DMS53 (cell line): Measurements from ENCODE around the gene STRN3.
"Not testable (repeated sequence)": the region's sequence is repeated elsewhere in the genome, so short reads cannot be mapped to it uniquely, and the experiment has no call there.

Source experiments
- DNase-seq: peaks from one replicate; lab custom pipeline; 2025; lab: John Stamatoyannopoulos, UW

Gene STRN3, protein sequence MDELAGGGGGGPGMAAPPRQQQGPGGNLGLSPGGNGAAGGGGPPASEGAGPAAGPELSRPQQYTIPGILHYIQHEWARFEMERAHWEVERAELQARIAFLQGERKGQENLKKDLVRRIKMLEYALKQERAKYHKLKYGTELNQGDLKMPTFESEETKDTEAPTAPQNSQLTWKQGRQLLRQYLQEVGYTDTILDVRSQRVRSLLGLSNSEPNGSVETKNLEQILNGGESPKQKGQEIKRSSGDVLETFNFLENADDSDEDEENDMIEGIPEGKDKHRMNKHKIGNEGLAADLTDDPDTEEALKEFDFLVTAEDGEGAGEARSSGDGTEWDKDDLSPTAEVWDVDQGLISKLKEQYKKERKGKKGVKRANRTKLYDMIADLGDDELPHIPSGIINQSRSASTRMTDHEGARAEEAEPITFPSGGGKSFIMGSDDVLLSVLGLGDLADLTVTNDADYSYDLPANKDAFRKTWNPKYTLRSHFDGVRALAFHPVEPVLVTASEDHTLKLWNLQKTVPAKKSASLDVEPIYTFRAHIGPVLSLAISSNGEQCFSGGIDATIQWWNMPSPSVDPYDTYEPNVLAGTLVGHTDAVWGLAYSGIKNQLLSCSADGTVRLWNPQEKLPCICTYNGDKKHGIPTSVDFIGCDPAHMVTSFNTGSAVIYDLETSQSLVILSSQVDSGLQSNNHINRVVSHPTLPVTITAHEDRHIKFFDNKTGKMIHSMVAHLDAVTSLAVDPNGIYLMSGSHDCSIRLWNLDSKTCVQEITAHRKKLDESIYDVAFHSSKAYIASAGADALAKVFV

DNA sequence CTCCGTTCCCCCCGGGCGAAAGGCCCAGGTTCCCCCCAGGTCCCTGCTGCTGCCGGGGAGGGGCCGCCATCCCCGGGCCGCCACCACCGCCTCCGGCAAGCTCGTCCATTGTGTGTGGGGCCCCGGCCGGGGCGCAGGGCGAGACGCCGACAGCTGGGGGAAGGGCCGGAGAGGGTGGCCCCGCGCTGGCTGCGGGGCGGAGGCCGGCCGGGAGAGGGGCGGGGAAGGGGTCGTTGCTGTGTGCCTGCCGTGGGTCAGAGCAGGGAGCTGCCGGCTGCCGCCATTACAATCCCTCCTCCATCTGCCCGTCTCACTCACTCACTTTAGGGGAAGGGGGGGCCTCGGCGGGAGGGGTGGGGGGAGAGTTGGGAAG is at the start of gene STRN3:
Gene STRN3 (minus strand): TSS at position 303 of the 373 bp plus-strand sequence. CDS start 194 bp downstream, at position 109.
- no peak for DNase-seq

DNA sequence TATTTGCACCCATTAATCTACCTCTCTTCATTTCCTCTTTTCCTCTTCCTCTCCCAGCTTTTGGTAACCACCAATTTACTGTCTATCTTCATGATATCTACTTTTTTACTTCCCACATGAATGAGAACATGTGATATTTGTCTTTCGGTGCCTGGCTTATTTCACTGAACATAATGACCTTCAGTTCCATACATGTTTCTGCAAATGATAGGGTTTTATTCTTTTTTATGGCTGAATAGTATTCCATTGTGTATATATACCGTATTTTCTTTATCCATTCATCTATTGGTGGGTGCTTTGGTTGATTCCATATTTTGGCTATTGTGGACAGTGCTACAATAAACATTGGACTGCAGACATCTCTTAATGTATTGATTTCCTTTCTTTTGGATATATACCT is 49.0 kb upstream of the STRN3 start:
- no peak for DNase-seq

DNA sequence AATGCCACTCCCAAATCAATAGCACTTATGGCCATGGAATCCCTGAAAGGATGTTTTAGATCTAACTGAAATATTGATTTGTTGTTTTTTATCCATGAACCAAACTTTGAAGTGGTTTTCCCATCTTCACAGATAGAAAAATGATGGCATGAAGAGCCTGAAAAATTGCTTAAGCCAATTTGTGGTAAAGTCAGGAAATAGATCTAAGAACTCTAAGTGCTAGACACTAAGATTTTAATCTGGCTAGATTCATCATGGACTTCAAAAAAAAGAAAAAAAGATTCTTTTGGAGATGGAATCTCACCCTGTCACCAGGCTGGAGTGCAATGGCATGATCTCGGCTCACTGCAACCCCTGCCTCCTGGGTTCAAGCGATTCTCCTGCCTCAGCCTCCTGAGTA is 45.0 kb upstream of the STRN3 start:
- DNase-seq = no peak

DNA sequence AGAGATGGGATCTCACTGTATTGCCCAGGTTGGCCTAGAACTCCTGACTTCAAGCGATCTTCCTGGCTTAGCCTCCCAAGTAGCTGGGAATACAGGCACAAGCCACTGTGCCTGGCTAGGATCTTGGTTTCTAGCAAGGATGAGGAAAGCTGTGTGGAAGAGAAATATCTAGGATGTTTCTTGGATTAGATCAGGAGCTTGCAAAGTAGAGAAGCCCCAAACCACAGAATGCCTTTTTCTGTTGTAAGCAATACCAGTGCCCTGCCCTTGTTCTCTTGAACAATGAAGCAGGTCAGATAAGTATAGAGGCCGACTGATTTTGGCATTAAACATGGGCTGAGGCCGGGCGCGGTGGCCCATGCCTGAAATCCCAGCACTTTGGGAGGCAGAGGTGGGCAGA is 44.3 kb upstream of the STRN3 start:
- DNase-seq = no peak

DNA sequence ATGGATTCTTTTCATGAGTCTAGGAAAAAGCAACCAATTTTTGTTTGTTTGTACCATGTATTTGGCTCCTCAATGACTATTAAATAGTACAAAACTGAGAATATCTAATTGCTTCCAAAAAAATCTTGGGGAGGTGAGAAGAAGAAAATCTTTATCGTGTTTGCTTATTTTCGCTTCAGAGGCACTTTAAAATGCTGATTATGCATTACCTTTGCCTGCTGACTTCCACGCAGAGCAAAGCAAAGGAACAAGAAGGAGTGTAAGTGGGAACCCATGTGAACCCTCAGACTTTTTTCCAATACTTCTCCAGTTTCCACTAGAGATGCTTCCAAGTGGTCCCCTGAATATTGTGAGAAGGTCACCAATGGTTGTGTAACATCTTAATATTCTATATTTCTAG is 43.2 kb upstream of the STRN3 start:
- no peak for DNase-seq

DNA sequence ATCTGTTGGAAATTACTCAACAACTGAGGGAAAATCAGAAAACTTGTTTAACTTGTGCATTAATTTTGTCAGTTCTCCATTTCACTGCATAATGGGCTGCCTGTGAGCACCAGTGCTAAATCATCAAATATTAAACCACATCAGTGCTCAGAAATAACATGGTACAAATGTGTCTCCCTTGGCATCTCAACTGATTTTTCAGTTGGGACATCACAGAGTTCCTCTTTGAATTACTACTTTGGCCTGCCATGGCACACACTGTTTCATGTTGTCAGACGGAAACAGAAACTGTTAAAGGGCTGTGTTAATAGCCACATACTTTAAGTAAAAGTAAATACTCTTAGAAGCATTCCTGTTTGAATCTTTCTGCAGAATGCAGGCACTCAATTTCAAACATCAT is 42.1 kb upstream of the STRN3 start:
- no peak for DNase-seq

DNA sequence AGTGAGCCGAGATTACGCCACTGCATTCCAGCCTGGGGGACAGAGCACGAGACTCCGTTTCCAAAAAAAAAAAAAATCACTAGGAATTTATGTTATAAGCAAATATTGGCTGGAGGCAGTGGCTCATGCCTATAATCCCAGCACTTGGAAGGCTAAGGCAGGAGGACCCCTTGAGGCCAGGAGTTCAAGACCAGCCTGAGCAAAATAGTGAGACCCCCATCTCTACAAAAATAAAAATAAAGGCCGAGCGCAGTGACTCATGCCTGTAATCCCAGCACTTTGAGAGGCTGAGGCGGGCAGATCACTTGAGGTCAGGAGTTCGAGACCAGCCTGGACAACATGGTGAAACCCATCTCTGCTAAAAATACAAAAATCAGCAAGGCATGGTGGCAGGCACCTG is 36.7 kb upstream of the STRN3 start:
- DNase-seq = not testable (repeated sequence)

DNA sequence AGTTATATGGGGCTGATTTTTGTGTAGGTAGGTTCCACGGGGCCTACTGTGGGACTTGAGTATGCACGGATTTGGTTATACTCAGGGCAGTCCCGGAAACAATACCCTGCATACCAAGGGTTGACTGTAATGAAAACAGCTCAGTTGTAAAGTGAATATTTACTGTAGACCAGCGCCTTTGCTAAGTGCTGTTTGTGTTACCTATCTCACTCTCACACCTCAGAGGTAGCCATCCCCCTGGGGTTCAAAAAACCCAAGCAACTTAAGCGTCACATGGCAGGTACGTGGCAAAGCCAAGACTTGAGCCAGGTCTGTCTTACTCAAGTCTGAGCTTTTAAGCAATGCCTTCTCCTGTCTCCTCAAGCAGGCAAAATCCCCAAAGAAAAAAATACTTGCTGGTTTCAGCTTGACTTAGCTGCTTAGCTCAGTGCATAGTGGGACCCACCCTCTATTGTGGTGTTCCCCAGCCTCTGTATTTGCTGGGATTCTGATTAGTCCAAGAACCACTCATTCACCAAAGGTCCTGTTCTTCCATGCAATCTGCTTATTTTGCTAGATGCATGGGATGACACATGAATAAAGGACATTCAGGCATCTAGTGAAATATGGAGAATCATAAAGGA is 34.2 kb upstream of the STRN3 start:
- no peak for DNase-seq

DNA sequence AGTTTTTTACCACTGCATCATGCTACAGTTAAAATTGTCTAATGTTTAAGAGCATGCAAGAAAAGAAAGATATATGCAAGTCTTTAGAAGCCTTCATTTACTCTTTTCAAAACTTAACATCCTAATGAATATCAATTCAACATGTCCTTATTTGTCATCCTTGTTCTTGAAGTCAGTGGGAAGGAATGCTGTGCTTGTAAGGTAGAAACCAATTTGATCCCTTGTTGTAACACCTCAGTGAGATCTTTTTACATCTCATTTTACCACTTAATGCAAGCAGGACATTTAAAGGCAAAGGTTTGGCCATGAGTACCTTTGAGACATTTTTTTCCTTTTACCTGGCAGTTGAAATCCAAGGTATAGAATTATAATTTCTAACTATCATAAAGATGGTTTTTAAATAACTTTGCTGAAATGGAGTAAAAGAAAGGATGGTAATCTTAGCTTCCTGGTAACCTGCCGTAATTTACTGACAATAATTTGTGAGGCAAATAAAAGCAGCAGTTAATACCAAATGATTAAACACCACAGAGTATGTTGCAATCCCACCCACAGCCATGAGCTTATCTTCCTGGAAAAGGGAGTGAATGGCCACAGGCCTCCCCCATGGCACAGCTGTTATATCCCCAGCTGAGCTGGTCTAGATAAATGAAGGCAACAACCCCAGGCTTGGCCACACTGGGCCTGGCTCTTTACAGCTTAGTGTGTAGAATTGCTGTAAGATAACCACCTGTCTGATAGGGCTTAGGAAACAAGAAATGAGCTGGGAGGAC is 33.2 kb upstream of the STRN3 start:
- DNase-seq = no peak

DNA sequence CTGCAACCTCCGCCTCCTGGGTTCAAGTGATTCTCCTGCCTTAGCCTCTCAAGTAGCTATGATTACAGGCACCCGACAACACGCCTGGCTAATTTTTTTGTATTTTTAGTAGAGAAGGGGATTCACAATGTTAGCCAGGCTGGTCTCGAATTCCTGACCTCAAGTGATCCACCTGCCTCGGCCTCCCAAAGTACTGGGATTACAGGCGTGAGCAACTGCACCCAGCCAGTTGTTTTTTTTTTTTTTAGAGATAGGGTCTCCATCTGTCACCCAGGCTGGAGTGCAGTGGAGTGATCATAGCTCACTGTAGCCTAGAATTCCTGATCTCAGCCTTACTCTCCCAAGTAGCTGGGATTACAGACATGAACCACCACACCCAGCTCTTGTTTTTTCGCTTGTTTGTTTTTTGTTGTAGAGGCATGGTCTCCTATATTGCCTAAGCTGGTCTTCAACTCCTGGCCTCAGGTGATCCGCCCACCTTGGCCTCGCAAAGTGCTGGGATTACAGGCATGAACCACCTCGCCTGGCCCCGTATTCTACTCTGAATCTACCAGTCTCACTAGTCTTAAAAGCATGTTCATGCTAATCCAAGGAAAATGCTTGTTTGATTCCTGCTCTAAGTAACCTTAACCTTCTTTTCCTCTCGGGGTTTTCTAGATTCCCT is 31.7 kb upstream of the STRN3 start:
- no peak for DNase-seq

DNA sequence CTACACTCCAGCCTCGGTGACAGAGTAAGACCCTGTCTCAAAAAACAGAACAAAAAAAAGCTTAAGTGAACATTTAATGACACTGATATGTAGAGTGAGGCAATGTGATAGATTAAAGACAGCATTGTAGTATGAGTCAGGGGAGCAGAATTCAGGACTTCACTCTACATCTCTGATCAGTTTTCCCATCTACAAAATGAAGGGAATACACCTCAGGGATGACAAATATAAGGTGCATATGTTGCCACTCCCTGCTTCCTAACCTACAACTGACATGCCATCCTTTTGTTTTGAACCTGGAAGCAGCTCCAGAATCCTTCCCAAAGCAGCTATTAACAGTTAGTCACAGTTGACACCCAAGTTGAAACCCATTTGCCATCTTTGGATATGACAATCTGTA is 30.9 kb upstream of the STRN3 start:
- no peak for DNase-seq

DNA sequence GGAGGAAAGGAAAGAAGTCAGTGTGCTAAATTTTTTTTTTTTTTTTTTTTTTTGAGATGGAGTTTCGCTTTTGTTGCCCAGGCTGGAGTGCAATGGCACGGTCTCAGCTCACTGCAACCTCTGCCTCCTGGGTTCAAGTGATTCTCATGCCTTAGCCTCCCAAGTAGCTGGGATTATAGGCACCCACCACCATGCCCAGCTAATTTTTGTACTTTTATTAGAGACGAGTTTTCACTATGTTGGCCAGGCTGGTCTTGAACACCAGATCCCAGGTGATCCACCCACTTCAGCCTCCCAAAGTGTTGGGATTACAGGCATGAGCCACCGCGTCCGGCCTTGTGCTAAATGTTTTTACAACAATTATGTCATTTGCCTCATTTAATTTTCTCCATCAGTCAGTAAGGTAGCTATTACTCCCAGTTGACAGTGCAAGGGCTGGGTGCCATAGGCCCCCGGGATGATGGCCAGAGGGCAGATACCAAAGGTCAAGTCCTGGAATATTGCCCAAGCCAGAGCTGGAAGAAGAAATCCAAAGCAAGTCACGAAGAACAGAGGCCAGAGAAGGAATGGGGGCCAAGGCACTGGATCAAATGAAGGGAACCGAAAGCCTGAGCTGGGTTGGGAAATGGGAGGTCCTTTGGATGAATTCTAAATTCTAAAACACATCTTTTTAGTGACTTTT is 26.9 kb upstream of the STRN3 start:
- not testable (repeated sequence) for DNase-seq

DNA sequence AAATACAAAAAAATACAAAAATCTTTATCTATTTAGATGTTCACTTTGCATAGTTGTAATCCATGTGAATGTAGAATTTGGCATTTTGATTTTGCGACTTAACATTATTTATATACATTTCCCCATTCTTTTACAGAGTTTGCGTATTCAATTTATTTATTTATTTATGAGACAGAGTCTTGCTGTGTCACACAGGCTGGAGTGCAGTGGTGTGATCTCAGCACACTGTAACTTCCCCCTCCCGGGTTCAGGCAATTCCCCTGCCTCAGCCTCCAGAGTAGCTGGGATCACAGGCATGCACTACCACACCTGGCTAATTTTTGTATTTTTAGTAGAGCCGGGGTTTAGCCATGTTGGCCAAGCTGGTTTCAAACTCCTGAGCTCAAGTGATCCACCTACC is 25.3 kb upstream of the STRN3 start:
- no peak for DNase-seq

DNA sequence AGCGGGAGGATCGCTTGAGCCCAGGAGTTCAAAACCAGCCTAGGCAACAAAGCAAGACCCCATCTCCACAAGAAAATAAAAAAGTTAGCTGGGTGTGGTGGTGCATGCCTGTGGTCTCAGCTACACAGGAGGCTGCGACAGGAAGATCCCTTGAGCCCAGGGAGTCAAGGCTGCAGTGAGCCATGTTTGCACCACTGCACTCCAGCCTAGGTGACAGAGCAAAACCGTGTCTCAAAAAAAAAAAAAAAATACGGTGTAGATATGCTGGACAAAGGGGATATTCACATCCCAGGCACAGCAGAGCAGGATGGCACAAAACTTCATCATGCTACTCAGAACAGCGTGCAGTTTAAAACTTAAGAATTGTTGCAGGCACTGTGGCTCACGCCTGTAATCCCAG is 24.8 kb upstream of the STRN3 start:
- DNase-seq = no peak

DNA sequence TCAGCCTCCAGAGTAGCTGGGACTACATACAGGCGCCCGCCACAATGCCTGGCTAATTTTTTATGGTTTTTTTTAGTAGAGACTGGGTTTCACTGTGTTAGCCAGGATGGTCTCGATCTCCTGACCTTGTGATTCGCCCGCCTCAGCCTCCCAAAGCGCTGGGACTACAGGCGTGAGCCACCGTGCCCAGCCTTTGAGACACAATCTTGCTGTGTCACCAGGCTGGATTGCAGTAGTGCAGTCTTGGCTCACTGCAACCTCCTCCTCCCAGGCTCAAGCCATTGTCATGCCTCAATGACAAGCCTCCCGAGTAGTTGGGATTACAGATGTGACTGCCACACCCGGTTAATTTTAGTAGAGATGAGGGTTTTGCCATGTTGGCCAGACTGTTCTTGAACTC is 21.3 kb upstream of the STRN3 start:
- DNase-seq = no peak

DNA sequence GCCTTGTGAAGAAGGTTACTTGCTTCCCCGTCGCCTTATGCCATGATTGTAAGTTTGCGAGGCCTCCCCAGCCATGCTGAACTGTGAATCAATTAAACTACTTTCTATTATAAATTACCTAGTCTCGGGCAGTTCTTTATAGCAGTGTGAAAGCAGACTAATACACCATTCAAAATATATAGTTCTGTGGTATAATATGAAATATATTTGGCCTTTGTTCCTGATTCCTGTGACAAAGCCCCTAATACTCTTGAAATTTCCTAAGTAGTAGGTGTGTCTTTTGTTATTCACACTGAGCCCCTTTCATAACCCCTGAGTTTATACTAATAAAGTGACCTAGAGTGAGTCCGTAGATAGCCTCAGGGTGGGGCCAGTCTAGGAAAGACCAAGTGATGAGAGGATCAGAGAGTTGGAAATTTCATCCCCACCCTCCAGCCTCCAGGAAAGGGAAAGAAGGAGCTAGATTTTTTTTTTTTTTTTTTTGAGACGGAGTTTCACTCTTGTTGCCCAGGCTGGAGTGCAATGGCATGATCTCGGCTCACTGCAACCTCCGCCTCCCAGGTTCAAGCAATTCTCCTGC is 19.4 kb upstream of the STRN3 start:
- DNase-seq = no peak

DNA sequence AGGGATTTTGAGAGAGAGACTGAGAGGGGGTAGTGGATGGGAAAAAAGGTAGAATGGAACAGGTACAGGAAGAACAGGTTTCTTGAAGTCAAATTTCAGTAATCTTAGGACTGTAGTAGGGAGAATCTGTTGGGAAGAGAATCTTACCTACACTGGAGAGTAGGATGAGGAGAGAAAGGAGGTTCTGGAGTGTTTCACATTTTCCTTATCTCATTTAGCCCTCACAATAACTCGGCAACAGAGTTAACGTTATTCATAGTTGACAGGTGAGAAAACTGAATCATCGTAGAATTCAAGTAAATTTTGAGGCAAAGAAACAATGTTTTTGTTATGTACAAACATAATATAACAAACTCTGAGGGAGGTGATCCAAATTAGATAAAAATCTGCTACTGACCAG is 17.2 kb upstream of the STRN3 start:
- DNase-seq = no peak

DNA sequence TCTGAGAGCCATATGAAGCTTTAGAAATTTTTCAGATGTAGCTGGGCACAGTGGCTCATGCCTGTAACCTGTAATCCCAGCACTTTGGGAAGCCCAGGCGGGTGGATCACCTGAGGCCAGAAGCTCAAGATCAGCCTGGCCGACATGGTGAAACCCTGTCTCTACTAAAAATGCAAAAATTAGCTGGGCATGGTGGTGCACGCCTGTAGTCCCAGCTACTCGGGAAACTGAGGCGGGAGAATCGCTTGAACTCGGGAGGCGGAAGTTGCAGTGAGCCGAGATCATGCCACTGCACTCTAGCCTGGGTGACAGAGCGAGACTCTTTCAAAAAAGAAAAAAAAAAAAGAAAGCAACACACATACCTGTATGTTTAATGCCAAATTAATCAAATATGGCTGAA is 16.7 kb upstream of the STRN3 start:
- not testable (repeated sequence) for DNase-seq

DNA sequence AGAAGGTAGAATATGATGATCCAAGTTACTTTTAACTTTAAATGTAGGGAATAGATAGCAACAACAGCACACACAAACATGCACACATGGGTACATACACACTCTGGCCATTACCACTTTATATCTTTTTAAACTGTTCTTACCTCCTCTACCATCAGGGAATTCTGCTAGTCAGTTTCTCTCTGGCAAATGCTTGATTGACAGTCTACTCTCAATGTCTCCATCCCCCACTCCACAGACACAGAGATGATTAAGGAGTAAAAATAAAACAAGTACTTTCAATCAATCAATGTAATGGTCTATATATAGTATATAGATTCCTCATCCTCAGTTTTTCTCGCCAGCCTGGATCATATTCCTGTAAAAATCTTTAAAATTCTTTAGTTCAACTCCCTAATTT is 16.1 kb upstream of the STRN3 start:
- DNase-seq = no peak

DNA sequence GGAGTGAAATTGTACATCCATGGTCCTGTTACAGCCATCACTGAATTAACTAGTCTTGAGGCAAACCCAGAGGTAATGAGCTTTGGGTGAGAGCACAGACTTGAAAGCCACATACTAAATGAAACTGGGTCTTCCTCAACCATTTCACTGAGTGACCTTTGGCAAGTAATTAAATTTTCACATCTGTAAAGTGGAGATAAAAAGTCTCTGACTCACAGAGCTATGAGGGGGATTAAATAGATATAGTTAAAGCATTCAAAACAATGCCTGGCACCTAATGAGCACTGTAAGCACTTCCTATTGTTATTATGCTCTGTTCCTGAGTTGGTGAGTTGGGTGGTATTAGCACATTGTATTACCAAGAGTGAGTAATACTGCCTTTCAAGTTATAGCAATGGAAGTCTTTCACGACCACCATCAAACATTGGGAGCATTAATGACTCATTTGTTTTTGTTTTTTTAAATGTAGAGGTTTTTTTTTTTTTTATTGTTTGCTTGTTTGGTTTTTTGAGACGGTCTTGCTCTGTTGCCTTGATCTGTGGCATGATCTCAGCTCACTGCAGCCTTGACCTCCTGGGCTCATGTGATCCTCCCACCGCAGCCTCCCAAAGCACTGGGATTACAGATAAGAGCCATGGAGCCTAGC is 12.5 kb upstream of the STRN3 start:
- no peak for DNase-seq
